ENCODE results near the gene PPP5C. TPM values are rescaled to one million over a fixed set of nuclear protein-coding genes. Genes with fewer than 3 reads are reported as not detected.
"Not testable (repeated sequence)": the region's sequence is repeated elsewhere in the genome, so short reads cannot be mapped to it uniquely, and the experiment has no call there.

PPP5C gene
- polyA plus RNA-seq, 1 donor from 2014 or later = 99.3 TPM

DNA sequence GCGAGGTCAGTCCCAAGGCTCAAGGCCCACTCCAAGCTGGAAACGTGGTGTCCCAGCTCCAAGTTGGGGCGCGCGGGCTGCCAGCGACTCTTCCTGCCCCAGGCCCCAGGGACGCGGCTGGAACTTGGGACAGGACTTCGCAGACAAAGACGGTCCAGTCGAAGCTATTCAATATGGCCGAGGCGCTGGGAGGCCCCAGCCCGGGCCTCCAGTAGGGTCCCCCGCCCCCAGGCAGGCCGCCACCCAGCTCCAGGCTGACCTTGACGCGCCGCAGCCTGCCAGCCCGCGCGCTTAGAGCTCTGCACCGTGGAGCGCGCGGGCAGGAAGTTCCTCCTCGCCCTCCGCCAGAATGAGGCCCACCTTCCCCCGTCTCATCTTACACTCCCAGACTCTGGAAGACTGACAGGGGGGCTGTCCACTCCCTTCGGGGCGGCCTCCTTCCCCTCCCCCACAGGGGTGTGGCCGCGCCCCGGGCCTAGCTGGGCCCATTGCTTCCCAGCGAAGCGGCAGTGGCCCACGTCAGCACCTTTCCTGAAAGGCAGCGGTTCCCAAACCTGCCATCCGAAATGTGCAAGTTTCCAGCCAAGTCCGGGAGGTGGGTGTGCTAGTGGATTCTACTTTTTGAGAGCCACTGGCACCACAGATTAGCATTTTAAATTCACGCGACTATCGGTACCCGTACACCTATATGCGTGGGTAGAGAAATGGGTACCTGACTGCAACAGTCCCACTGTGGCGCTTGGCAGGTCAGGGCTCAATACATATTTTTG, 66.6 kb downstream of the PPP5C start, which contains the start of gene CCDC8:
CCDC8 (minus strand) TSS at position 303 of the 770 bp plus-strand sequence. CDS start 754 bp downstream, outside the sequence.
- Histone ChIP-seq H3K4me3 (ENCODE audit: low read length) (peak within 1 kb of the TSS; percentile 53), H3K9ac (ENCODE audit: low read length) (peak within 1 kb of the TSS; percentile 45), H3K36me3 (ENCODE audit: insufficient read depth, low read length) (no peaks in the 10 kb centered on the region), H3K9me3 (ENCODE audit: low read length) (no peaks in the 10 kb centered on the region), H2AFZ (ENCODE audit: low read depth, low read length) (peak within 1 kb of the TSS; percentile 51), H3K27ac (ENCODE audit: low read length) (peak within 1 kb of the TSS; percentile 20), H4K20me1 (ENCODE audit: insufficient read depth) (no peaks in the 10 kb centered on the region), H3K4me2 (ENCODE audit: low read length) (no peak within 1 kb of the TSS), H3K27me3 (ENCODE audit: insufficient read depth, low read depth, low read length) (no peaks in the 10 kb centered on the region), H3K79me2 (replicated peaks; ENCODE audit: insufficient read depth, low read length) (peaks cover 15% of the 10 kb centered on the region), H3K9me2 (ENCODE audit: insufficient read depth, low read length) (no peaks in the 10 kb centered on the region), H3F3A (ENCODE audit: insufficient read depth, low read length, poor library complexity, severe bottlenecking) (no peaks in the 10 kb centered on the region)
- TF ChIP-seq TAF1 (IDR thresholded peaks at IDR 0.05; ENCODE audit: low read depth) (no peak), RAD21 (conservative IDR thresholded peaks at IDR 0.05) (no peak), EZH2 (IDR thresholded peaks at IDR 0.05; ENCODE audit: borderline replicate concordance, insufficient read depth, low read length, poor library complexity, severe bottlenecking) (no peak), POLR2AphosphoS5 (IDR thresholded peaks at IDR 0.05) (no peak), EP300 (conservative IDR thresholded peaks at IDR 0.05; ENCODE audit: poor library complexity, severe bottlenecking) (no peak), SMC3 (conservative IDR thresholded peaks at IDR 0.05; ENCODE audit: poor library complexity) (no peak), MXI1 (conservative IDR thresholded peaks at IDR 0.05; ENCODE audit: poor library complexity, severe bottlenecking) (no peak)
- TF ChIP-seq, protein P1, sequence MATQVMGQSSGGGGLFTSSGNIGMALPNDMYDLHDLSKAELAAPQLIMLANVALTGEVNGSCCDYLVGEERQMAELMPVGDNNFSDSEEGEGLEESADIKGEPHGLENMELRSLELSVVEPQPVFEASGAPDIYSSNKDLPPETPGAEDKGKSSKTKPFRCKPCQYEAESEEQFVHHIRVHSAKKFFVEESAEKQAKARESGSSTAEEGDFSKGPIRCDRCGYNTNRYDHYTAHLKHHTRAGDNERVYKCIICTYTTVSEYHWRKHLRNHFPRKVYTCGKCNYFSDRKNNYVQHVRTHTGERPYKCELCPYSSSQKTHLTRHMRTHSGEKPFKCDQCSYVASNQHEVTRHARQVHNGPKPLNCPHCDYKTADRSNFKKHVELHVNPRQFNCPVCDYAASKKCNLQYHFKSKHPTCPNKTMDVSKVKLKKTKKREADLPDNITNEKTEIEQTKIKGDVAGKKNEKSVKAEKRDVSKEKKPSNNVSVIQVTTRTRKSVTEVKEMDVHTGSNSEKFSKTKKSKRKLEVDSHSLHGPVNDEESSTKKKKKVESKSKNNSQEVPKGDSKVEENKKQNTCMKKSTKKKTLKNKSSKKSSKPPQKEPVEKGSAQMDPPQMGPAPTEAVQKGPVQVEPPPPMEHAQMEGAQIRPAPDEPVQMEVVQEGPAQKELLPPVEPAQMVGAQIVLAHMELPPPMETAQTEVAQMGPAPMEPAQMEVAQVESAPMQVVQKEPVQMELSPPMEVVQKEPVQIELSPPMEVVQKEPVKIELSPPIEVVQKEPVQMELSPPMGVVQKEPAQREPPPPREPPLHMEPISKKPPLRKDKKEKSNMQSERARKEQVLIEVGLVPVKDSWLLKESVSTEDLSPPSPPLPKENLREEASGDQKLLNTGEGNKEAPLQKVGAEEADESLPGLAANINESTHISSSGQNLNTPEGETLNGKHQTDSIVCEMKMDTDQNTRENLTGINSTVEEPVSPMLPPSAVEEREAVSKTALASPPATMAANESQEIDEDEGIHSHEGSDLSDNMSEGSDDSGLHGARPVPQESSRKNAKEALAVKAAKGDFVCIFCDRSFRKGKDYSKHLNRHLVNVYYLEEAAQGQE (IDR thresholded peaks at IDR 0.05; ENCODE audit: borderline replicate concordance) = no peak
- TF ChIP-seq, protein P2, sequence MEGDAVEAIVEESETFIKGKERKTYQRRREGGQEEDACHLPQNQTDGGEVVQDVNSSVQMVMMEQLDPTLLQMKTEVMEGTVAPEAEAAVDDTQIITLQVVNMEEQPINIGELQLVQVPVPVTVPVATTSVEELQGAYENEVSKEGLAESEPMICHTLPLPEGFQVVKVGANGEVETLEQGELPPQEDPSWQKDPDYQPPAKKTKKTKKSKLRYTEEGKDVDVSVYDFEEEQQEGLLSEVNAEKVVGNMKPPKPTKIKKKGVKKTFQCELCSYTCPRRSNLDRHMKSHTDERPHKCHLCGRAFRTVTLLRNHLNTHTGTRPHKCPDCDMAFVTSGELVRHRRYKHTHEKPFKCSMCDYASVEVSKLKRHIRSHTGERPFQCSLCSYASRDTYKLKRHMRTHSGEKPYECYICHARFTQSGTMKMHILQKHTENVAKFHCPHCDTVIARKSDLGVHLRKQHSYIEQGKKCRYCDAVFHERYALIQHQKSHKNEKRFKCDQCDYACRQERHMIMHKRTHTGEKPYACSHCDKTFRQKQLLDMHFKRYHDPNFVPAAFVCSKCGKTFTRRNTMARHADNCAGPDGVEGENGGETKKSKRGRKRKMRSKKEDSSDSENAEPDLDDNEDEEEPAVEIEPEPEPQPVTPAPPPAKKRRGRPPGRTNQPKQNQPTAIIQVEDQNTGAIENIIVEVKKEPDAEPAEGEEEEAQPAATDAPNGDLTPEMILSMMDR (IDR thresholded peaks at IDR 0.05; ENCODE audit: poor library complexity, severe bottlenecking) = no peak

DNA sequence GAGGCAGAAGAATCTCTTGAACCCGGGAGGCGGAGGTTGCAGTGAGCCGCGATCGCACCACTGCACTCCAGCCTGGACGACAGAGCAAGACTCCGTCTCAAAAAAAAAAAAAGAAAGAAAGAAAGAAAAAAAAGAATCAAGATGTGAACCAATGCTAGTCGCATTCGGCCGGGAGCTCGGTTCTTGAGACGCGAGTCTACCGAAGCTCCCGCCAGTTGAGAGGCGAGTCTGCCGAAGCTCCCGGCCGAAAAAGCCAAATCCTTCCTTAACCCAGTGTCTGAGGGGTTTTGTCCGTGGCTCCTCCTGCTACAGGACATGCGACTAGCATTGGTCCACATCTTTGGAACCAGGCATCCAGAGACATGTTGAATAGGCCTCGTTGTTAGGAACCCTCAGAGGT, 68.0 kb downstream of the PPP5C start:
- peak overlapping the region; percentile 75 for H3K27ac ChIP-seq (ENCODE audit: low read length)
- H3K9ac ChIP-seq (ENCODE audit: low read length); H3K4me3 ChIP-seq (ENCODE audit: low read length); H3K9me2 ChIP-seq (ENCODE audit: insufficient read depth, low read length); H3K4me2 ChIP-seq (ENCODE audit: low read length); H3K36me3 ChIP-seq (ENCODE audit: insufficient read depth, low read length); H3K27me3 ChIP-seq (ENCODE audit: insufficient read depth, low read depth, low read length); H3K9me3 ChIP-seq (ENCODE audit: low read length); H2AFZ ChIP-seq (ENCODE audit: low read depth, low read length); H3F3A ChIP-seq (ENCODE audit: insufficient read depth, low read length, poor library complexity, severe bottlenecking); H4K20me1 ChIP-seq (ENCODE audit: insufficient read depth): not testable (repeated sequence)
- H3K79me2 ChIP-seq (replicated peaks; ENCODE audit: insufficient read depth, low read length) = peaks cover 15% of the 10 kb centered on the region
